T1000 (cell line): ENCODE measurements around the gene FTSJ1.
A peak's percentile ranks its signal among the peaks of the same experiment; 100 is the strongest.
"Not testable (repeated sequence)": the region's sequence is repeated elsewhere in the genome, so short reads cannot be mapped to it uniquely, and the experiment has no call there.

Source experiments
- DNase-seq: peaks from one replicate; lab custom pipeline; 2025; ENCODE audit warnings: mixed read lengths; lab: John Stamatoyannopoulos, UW

The FTSJ1 gene

GRCh38 chrX:48475774-48476577 is at the start of gene FTSJ1:
FTSJ1 (plus strand) TSS chrX:48476199; CDS start chrX:48478048, 1,849 bp downstream.
- DNase-seq: peak; percentile 91

GRCh38 chrX:48427027-48427716 is 48.8 kb upstream of the FTSJ1 start:
- DNase-seq: not testable (repeated sequence)

GRCh38 chrX:48429606-48430005 is 46.4 kb upstream of the FTSJ1 start:
- not testable (repeated sequence) for DNase-seq

- DNase-seq: not testable (repeated sequence)
Measured at GRCh38 chrX:48430166-48430565, 45.8 kb upstream of the FTSJ1 start.

GRCh38 chrX:48433713-48434112 is 42.3 kb upstream of the FTSJ1 start:
- not testable (repeated sequence) for DNase-seq

GRCh38 chrX:48447201-48447600 is 28.8 kb upstream of the FTSJ1 start:
- DNase-seq: not testable (repeated sequence)

GRCh38 chrX:48450076-48450475 is 25.9 kb upstream of the FTSJ1 start:
- no peak for DNase-seq

- DNase-seq: no peak
Measured at GRCh38 chrX:48451708-48452107, 24.3 kb upstream of the FTSJ1 start.

- no peak for DNase-seq
Measured at GRCh38 chrX:48456628-48457331, 19.2 kb upstream of the FTSJ1 start.

- no peak for DNase-seq
Measured at GRCh38 chrX:48458711-48459110, 17.3 kb upstream of the FTSJ1 start.

- no peak for DNase-seq
Measured at GRCh38 chrX:48459483-48459882, 16.5 kb upstream of the FTSJ1 start.

GRCh38 chrX:48460031-48460430 is 16.0 kb upstream of the FTSJ1 start:
- DNase-seq: no peak

GRCh38 chrX:48460606-48461005 is 15.4 kb upstream of the FTSJ1 start:
- no peak for DNase-seq

- no peak for DNase-seq
Measured at GRCh38 chrX:48461830-48462229, 14.2 kb upstream of the FTSJ1 start.

- DNase-seq: no peak
Measured at GRCh38 chrX:48465336-48465933, 10.6 kb upstream of the FTSJ1 start.

- DNase-seq: no peak
Measured at GRCh38 chrX:48466696-48467095, 9.3 kb upstream of the FTSJ1 start.

GRCh38 chrX:48467281-48467761 is 8.7 kb upstream of the FTSJ1 start:
- no peak for DNase-seq

GRCh38 chrX:48468247-48468671 is 7.7 kb upstream of the FTSJ1 start:
- no peak for DNase-seq

GRCh38 chrX:48468693-48469691 is 7.0 kb upstream of the FTSJ1 start:
- DNase-seq: no peak

GRCh38 chrX:48470110-48470832 is 5.7 kb upstream of the FTSJ1 start, which contains the start of gene SLC38A5:
SLC38A5 (minus strand) TSS chrX:48470260; CDS start chrX:48467924, 2,336 bp downstream.
- DNase-seq: no peak
